Colonic mucosa (tissue), 4 donors: ENCODE results near the gene SPECC1L. TPM values are rescaled to one million over a fixed set of nuclear protein-coding genes. Genes with fewer than 3 reads are reported as not detected.

Experiments
- DNase-seq: peaks from one replicate; pipeline ENCODE4 v3.0.0-alpha.2; 2020
- H3K27ac ChIP-seq: fragments of 200-600 bp; one replicate; pipeline ENCODE4 v1.8.0; 2021
- H3K27me3 ChIP-seq: fragments of 200-600 bp; one replicate; pipeline ENCODE4 v1.8.0; 2021
- H3K36me3 ChIP-seq: fragments of 200-600 bp; one replicate; pipeline ENCODE4 v1.8.0; 2021
- H3K4me1 ChIP-seq: fragments of 200-600 bp; one replicate; pipeline ENCODE4 v1.8.0; 2021; ENCODE audit warnings: mild to moderate bottlenecking
- H3K4me3 ChIP-seq: fragments of 200-600 bp; one replicate; pipeline ENCODE4 v1.8.0; 2021
- H3K9ac ChIP-seq, 2 donors: one replicate each; pipeline ENCODE4 v1.7.0; 2013; ENCODE audit warnings: control low read depth in 2 of 2, low read depth in 2 of 2, low read length in 2 of 2
- H3K9me3 ChIP-seq: fragments of 200-600 bp; one replicate; pipeline ENCODE4 v1.8.0; 2021
- CTCF ChIP-seq: fragments of 200-600 bp; IDR thresholded peaks from one replicate; pipeline ENCODE4 v1.8.0; 2022; ENCODE audit warnings: antibody characterized with exemption, mild to moderate bottlenecking
- intact Hi-C: fragments of 100-400 bp; cut with DNase I; formaldehyde crosslinking; loops from one replicate; pipeline ENCODE4 v1.14.1; 2022
- total RNA-seq, 2 donors: library from RNA; stranded (reverse); fragmentation: NEBNext Ultra II Directional in 1 of 2; extraction: Animal tissue kit (Norgen Biotek cat#: 25700) in 1 of 2; gene quantifications; one replicate each; pipeline ENCODE4 v1.2.1, GENCODE V29; 2021
- donor health status: healthy.
- donor health status: DM: no; HTN: no; CAD: no.
- donor health status: DM: no; HTN: no; CAD: no.

The SPECC1L gene
- total RNA-seq, 2 donors from 2014 or later: 45.3 to 55.3 TPM

GRCh38 chr22:24436553-24436952 lies 165.9 kb downstream of the SPECC1L start:
- DNase-seq: no peak
- H3K27ac ChIP-seq: no peak overlapping the region

DNA sequence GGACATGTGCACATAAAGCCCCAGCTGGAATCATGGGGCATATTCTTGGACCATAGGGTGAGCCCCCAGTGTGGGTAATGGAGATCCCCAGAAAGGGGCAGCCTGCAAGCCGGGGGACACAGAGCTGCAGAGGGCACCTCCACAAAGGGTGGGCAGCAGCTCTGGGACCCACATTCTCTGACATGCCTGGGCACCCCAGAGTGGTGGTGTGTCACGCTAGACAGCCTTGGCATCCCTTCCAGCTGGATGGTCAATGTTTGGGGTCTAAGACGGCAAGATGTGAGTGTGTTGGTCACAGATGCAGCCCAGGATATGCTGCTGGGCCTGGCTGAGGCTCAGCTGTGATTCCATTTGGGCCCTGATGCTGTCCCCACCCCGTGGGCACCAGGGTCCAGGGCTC lies 166.5 kb downstream of the SPECC1L start:
- H3K9me3 ChIP-seq: no peaks in the 10 kb centered on the region
- no peak for TF ChIP-seq CTCF
- no peaks in the 10 kb centered on the region for H3K36me3 ChIP-seq
- H3K4me3 ChIP-seq: no peak overlapping the region
- no peak overlapping the region for H3K27ac ChIP-seq
- H3K9ac ChIP-seq: no peak overlapping the region
- DNase-seq: no peak
- no peaks in the 10 kb centered on the region for H3K27me3 ChIP-seq
- intact Hi-C loops: no loop called here
- H3K4me1 ChIP-seq: peaks cover 6% of the 10 kb centered on the region

More at GRCh38 chr22:24436553-24436952, 165.9 kb downstream of the SPECC1L start:
- TF ChIP-seq CTCF: no peak
- Histone ChIP-seq H3K9ac (no peak overlapping the region), H3K4me1 (peaks cover 8% of the 10 kb centered on the region), H3K27me3 (no peaks in the 10 kb centered on the region), H3K9me3 (no peaks in the 10 kb centered on the region), H3K4me3 (no peak overlapping the region), H3K36me3 (no peaks in the 10 kb centered on the region)
- intact Hi-C loops: no loop called here

GRCh38 chr22:24437741-24438328 lies 167.2 kb downstream of the SPECC1L start:
- no peak overlapping the region for H3K27ac ChIP-seq
- no peak for TF ChIP-seq CTCF
- intact Hi-C loops: no loop called here
- no peak overlapping the region for H3K4me3 ChIP-seq
- H3K27me3 ChIP-seq: no peaks in the 10 kb centered on the region
- no peak overlapping the region for H3K9ac ChIP-seq
- H3K36me3 ChIP-seq: no peaks in the 10 kb centered on the region
- no peaks in the 10 kb centered on the region for H3K9me3 ChIP-seq
- DNase-seq: no peak
- H3K4me1 ChIP-seq: no peaks in the 10 kb centered on the region

DNA sequence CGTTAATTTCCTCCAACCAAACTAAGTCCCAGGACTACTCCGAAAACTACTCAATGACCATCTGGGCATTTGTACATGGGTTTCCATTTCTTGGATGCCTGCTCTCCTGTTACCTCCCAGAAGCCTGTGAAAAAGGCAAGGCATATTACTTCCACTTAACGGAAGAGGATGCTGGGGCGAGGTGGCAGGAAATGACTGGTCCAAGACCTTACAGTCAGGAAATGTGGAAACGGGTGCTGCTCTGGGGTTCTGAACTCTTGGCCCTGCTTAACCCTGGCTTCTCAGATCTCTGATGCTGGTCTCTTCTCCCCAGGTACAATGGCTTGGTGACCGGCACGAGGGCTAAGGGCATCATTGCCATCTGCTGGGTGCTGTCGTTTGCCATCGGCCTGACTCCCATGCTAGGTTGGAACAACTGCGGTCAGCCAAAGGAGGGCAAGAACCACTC lies 169.7 kb downstream of the SPECC1L start:
- Histone ChIP-seq H3K4me1 (no peaks in the 10 kb centered on the region), H3K27me3 (no peaks in the 10 kb centered on the region), H3K9me3 (no peaks in the 10 kb centered on the region), H3K9ac (no peak overlapping the region), H3K27ac (no peak overlapping the region), H3K36me3 (no peaks in the 10 kb centered on the region), H3K4me3 (no peak overlapping the region)
- DNase-seq: no peak
- TF ChIP-seq CTCF: no peak
- intact Hi-C loops: no loop called here

DNA sequence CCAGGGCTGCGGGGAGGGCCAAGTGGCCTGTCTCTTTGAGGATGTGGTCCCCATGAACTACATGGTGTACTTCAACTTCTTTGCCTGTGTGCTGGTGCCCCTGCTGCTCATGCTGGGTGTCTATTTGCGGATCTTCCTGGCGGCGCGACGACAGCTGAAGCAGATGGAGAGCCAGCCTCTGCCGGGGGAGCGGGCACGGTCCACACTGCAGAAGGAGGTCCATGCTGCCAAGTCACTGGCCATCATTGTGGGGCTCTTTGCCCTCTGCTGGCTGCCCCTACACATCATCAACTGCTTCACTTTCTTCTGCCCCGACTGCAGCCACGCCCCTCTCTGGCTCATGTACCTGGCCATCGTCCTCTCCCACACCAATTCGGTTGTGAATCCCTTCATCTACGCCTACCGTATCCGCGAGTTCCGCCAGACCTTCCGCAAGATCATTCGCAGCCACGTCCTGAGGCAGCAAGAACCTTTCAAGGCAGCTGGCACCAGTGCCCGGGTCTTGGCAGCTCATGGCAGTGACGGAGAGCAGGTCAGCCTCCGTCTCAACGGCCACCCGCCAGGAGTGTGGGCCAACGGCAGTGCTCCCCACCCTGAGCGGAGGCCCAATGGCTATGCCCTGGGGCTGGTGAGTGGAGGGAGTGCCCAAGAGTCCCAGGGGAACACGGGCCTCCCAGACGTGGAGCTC lies 170.2 kb downstream of the SPECC1L start:
- Histone ChIP-seq H3K27me3 (no peaks in the 10 kb centered on the region), H3K9me3 (no peaks in the 10 kb centered on the region), H3K4me1 (no peaks in the 10 kb centered on the region), H3K36me3 (no peaks in the 10 kb centered on the region), H3K9ac (no peak overlapping the region), H3K4me3 (no peak overlapping the region), H3K27ac (no peak overlapping the region)
- intact Hi-C loops: no loop called here
- no peak for DNase-seq
- no peak for TF ChIP-seq CTCF
